IgD-negative memory B cell (primary cell): ENCODE data around the gene FAM81A. TPM values are rescaled to one million over a fixed set of nuclear protein-coding genes. Genes with fewer than 3 reads are reported as not detected.
"Not testable (repeated sequence)": the region's sequence is repeated elsewhere in the genome, so short reads cannot be mapped to it uniquely, and the experiment has no call there.

Source experiments
- H3K27ac Mint-ChIP-seq, 3 donors: one replicate each; pipeline ENCODE4 v1.8.0; 2020 to 2022; ENCODE audit warnings: mild to moderate bottlenecking in 3 of 3, mixed read lengths in 3 of 3, moderate library complexity in 1 of 3
- H3K27me3 Mint-ChIP-seq: one replicate; pipeline ENCODE4 v1.8.0; 2021; ENCODE audit warnings: mixed read lengths
- H3K36me3 Mint-ChIP-seq: one replicate; pipeline ENCODE4 v1.8.0; 2020; ENCODE audit warnings: mild to moderate bottlenecking, mixed read lengths
- H3K4me1 Mint-ChIP-seq, 3 donors: one replicate each; pipeline ENCODE4 v1.8.0; 2020 to 2022; ENCODE audit warnings: mixed read lengths in 3 of 3, mild to moderate bottlenecking in 1 of 3
- H3K4me3 Mint-ChIP-seq, 4 donors: one replicate each; pipeline ENCODE4 v1.8.0; 2020 to 2022; ENCODE audit warnings: mild to moderate bottlenecking in 4 of 4, mixed read lengths in 4 of 4, moderate library complexity in 3 of 4
- H3K9me3 Mint-ChIP-seq, 3 donors: one replicate each; pipeline ENCODE4 v1.8.0; 2020 to 2021; ENCODE audit warnings: mixed read lengths in 3 of 3, mild to moderate bottlenecking in 1 of 3
- polyA plus RNA-seq: library from polyadenylated mRNA; unstranded; fragments of 300-500 nt; fragmentation: Illumina TruSeq; gene quantifications from one replicate; pipeline ENCODE4 v1.2.3, GENCODE V29; 2021

Gene FAM81A
- polyA plus RNA-seq, result 0.26 TPM

DNA sequence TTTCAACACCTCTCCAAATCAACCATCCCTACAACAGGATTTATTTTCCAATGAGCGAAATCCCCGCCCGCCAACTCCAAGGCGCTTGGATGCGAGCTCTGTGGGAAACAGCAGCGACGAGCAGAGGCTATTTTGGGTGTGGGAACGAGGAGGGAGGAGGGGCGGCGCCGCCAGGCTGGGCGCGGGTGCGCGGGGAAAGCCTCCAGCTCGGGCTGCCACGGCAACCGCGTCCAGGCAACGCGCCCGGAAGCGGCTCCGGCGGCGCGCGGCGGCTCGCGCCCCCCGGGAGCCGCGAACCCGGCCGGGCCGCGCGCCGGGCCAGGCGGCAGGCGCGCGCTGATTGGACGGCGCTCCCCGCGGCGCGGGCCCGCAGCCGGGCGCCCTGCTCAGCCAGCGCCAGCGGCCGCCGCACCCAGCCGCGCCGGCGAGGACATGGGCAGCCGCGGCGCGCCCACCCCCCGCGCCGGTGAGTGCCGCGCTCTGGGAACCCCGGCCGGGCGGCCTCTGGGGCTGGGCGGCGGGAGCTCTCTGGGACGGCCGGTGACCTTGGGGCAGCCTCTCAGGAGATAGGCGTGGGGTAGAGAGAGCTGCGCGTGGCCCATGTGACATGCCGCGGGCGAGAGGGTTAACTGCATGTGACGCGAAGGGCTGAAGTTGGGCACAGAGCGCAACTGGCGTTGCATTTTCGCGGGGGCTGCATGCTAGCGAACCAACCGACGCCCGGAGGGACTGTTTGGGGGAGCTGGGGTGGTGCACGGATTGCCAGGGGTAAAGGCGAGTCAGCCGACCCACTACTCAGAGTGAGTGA is at the start of gene FAM81A:
Gene FAM81A (plus strand): TSS at position 370 of the 808 bp plus-strand sequence. CDS start 20,441 bp downstream, outside the sequence.
- H3K9me3 Mint-ChIP-seq, result no peaks in the 10 kb centered on the region
- peaks cover 5% of the 10 kb centered on the region for H3K36me3 Mint-ChIP-seq
- H3K4me1 Mint-ChIP-seq, result peaks cover 14 to 27% (median 20%) of the 10 kb centered on the region in 3 donors
- peak within 1 kb of the TSS; percentile 87 to 96 (median 92) for H3K4me3 Mint-ChIP-seq
- H3K27ac Mint-ChIP-seq, result peak within 1 kb of the TSS; percentile 68 to 86 (median 71)
- H3K27me3 Mint-ChIP-seq, result peaks cover 27% of the 10 kb centered on the region

DNA sequence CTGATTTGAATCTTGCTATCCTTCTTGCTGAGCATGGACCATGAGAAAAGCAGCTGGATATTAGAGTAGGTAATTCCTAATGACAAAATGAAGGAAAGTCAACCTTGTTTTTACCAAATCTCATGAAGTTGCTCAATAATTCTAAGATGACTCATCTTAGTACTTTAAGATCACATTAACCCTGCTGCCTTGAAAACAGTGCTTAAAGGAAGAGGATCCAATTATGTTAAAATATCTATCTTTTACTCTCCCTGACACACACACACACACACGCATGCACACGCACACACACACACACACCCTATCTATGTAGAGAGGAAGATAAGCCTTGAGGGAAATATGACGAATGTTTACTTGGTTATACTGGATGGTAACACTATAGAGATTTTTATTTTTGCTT is 49.3 kb upstream of the FAM81A start:
- H3K4me3 Mint-ChIP-seq, result no peak overlapping the region
- no peaks in the 10 kb centered on the region for H3K27me3 Mint-ChIP-seq
- H3K4me1 Mint-ChIP-seq, result peaks cover 0 to 9% (median 4%) of the 10 kb centered on the region in 3 donors
- H3K9me3 Mint-ChIP-seq, result peaks cover 0 to 2% (median 0%) of the 10 kb centered on the region in 3 donors
- peaks cover 1% of the 10 kb centered on the region for H3K36me3 Mint-ChIP-seq
- no peak overlapping the region for H3K27ac Mint-ChIP-seq

DNA sequence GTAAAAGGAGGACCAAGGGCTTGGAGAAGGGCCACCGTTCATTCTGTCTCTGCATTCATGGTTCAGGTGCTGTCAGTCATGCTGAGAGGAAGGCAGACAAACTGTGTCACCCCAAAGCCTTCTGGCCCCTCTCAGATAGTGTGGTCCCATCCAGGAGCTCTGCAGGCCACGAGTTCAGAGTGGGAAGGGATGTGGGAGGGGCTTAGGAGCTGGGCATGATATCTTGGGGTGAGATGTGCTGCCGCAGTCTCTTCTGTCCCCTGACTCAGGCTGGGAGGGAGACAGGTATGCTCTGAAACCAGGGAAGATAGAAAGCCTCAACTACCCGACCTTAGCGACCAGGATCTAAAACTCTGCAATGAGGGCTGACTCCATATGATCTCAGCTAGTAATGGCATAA is 45.7 kb upstream of the FAM81A start:
- no peak overlapping the region for H3K27ac Mint-ChIP-seq
- no peak overlapping the region for H3K4me3 Mint-ChIP-seq
- no peaks in the 10 kb centered on the region for H3K27me3 Mint-ChIP-seq
- H3K4me1 Mint-ChIP-seq, result peaks cover 10 to 16% (median 11%) of the 10 kb centered on the region in 3 donors
- H3K36me3 Mint-ChIP-seq, result peaks cover 3% of the 10 kb centered on the region
- peaks cover 0 to 2% (median 0%) of the 10 kb centered on the region in 3 donors for H3K9me3 Mint-ChIP-seq

DNA sequence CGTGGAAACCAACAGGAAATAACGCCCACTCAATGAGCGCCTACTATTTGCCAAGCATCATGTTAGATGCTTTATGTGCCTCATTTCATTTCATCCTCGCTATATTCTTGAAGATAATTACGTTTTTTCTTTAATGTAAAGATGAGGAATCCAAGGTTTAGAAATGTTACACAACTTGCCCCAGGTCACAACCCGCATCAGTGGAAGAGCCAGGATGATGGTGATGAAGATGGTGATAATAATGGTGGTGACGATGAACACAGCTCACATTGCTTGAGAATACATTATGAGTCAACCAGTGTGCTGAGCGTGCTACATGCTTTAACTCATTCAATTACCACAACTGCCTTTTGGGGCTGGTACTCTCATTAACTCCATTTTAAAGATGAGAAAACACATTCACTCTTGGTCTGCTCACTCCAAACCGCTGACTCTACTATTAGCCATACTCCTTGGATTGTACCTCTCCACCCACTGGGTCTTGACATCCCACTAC is 43.8 kb upstream of the FAM81A start:
- peaks cover 0 to 2% (median 0%) of the 10 kb centered on the region in 3 donors for H3K9me3 Mint-ChIP-seq
- no peak overlapping the region for H3K27ac Mint-ChIP-seq
- H3K36me3 Mint-ChIP-seq, result peaks cover 3% of the 10 kb centered on the region
- H3K4me1 Mint-ChIP-seq, result peaks cover 17 to 24% (median 22%) of the 10 kb centered on the region in 3 donors
- no peaks in the 10 kb centered on the region for H3K27me3 Mint-ChIP-seq
- H3K4me3 Mint-ChIP-seq, result no peak overlapping the region

DNA sequence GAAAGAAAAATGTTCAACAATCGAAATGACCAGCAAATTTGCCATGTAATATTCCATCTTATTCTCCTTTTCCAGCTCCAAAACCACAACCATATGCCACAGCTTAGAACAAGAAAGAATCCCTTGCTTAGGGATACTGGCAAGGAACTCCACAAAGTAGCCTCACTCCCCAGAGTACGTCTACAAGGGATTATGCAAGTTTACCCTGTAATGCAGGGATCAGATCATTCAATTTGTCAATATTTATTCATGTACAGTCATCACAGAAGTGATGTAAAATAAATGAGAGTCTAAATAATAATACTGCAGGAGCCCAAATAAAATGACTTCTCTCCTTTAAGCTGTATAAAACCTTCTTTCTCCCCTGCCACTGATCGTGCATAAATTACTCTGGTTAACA is 41.8 kb upstream of the FAM81A start:
- H3K4me1 Mint-ChIP-seq, result peaks cover 26 to 39% (median 35%) of the 10 kb centered on the region in 3 donors
- peaks cover 3% of the 10 kb centered on the region for H3K36me3 Mint-ChIP-seq
- peak overlapping the region in 1 of 4 donors; percentile 79 for H3K4me3 Mint-ChIP-seq
- no peaks in the 10 kb centered on the region for H3K27me3 Mint-ChIP-seq
- no peaks in the 10 kb centered on the region for H3K9me3 Mint-ChIP-seq
- H3K27ac Mint-ChIP-seq, result no peak overlapping the region

DNA sequence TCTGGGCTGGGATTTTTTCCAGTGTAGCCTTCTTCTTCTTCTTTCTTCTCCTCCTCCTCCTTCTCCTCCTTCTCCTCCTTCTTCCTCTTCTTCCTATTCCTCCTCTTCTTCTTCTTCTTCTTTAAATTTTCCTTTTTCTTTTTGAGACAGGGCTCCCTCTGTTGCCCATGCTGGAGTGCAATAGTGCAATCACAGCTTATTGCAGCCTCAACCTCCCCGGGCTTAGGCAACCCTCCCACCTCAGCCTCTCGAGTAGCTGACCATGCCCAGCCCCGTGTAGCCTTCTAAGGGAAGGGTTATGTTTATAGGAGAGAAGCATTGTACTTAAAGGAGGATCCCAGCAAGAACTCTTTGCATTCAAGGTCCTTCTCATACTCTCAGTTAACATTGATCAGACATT is 41.3 kb upstream of the FAM81A start:
- H3K27ac Mint-ChIP-seq, result no peak overlapping the region
- H3K36me3 Mint-ChIP-seq, result peaks cover 3% of the 10 kb centered on the region
- peak overlapping the region in 2 of 4 donors; percentile 50 to 58 for H3K4me3 Mint-ChIP-seq
- H3K27me3 Mint-ChIP-seq, result no peaks in the 10 kb centered on the region
- H3K9me3 Mint-ChIP-seq, result no peaks in the 10 kb centered on the region
- peaks cover 30 to 43% (median 38%) of the 10 kb centered on the region in 3 donors for H3K4me1 Mint-ChIP-seq

DNA sequence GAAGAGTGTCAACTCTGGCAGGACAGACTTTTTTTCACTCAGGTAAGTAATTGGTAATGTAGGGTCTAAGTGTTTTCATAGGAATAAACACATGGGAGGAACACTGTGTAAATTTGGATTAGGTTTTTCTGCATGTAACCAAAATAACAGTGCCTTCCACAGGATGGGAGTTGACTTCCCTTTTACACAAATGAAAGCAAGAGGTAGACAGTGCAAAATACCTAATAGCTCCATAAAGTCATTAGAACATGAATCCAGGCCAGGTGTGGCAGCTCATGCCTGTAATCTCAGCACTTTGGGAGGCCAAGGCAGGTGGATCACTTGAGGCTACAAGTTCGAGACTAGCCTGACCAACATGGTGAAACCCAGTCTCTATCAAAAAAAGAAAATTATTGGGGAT is 39.8 kb upstream of the FAM81A start:
- H3K4me3 Mint-ChIP-seq, result peak overlapping the region in 2 of 4 donors; percentile 10 to 83
- H3K9me3 Mint-ChIP-seq, result no peaks in the 10 kb centered on the region
- peaks cover 32 to 41% (median 37%) of the 10 kb centered on the region in 3 donors for H3K4me1 Mint-ChIP-seq
- H3K27me3 Mint-ChIP-seq, result no peaks in the 10 kb centered on the region
- peaks cover 2% of the 10 kb centered on the region for H3K36me3 Mint-ChIP-seq
- H3K27ac Mint-ChIP-seq, result peak overlapping the region in 1 of 3 donors; percentile 59

DNA sequence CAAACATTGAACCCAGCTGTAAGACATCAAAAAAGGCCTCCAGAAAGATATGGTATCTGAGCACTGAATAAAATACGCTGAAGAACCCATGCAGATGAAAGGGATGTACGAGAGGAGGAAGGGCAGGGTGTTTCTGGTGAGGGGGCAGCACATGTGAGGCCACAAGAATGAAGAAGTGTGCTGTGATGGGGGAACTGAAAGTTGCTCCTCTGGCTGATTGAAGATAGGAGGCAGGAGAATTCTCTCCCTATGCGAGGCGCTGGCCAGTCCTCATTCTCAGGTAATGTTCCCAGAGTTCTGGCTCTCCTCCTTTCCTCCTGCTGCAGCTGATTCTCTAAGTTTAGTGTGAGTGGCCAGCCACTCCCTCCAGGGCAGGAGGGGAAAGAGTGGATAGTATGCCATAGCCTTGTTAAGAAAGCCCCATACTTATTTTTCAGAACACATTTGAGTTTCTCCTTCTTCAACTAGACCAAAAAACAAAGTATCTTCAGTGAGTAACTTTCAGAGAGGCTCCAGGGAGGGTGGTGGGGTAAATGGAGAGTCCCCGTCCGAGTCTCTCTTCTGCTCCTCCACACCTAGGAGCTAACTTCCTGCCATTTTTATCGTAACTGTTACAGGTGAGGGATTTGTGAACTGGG is 38.4 kb upstream of the FAM81A start:
- Mint-ChIP-seq H3K36me3 (no peaks in the 10 kb centered on the region), H3K27me3 (no peaks in the 10 kb centered on the region), H3K4me3 (peak overlapping the region; percentile 15 to 83 (median 72)), H3K27ac (peak overlapping the region; percentile 36 to 94 (median 38)), H3K9me3 (no peaks in the 10 kb centered on the region), H3K4me1 (peaks cover 32 to 39% (median 33%) of the 10 kb centered on the region in 3 donors)

DNA sequence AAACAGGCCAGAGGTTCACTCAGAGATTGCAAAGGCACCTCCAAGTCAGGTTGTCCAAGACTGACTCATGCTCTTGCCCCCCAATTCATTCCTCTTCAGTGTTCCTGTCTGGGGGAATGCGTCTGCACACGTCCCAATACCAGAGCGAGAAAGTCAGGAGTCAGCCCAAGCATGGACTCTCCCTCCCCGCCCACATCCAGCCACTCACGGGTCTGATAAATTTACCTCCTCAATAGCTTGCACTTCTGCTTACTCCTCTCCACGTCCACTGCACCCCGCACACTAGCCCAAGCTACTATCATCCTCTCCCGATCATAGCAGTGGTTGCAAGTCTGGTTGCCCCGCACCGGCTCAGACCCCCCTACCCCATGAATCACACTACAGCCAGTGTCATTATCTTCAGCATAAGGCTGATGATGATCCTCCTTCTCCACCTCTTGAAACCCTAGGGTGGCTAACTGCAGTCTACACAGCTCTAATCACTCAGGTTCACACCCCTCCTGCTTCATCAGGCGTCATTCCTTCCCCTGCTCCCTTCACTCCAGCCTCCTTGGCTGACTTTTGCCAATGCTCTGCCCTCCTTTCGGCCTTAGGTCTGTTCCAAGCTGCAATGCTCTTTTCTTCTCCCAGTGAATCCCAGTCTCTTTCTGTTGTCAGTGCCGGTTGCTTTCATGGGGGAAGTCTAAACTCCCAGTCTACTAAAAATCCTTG is 37.7 kb upstream of the FAM81A start:
- Mint-ChIP-seq H3K27ac (peak overlapping the region; percentile 36 to 94 (median 38)), H3K36me3 (no peaks in the 10 kb centered on the region), H3K4me1 (peaks cover 32 to 41% (median 38%) of the 10 kb centered on the region in 3 donors), H3K27me3 (no peaks in the 10 kb centered on the region), H3K9me3 (no peaks in the 10 kb centered on the region), H3K4me3 (peak overlapping the region; percentile 15 to 83 (median 72))

DNA sequence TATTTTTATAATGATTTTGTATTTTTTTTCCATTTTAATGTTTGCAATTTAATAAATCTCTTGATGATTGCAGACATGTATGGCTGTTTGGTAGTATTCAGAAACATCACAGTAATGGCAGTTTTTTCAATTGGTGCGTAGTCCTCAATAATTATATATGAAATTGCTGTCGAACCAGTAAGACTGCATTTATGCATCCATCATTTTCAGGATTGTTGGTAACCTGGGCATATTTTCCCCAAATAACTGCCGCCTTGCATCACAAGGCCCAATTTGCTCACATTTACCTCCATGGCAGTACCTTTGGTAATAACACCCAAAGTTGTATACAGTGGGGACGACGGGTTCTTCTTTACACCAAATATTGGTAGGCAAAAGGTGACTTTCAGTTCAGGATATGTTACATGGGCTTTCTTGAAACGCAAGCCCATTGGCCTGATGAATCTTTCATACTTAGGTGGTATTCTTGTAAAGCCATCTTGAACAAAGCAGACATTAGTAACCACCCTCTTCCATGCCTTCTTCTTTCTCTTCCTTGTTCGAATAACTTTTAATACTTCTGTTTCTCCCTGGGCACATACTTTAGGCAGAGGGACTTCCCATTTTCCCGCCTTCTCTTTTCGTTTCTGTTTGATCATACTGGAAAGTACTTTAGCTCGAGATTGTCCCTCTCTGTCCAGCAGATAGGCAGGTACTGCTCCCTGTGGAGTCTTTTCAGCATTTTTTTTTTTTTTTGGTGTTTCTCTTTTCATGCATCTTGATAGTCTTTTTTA is 36.7 kb upstream of the FAM81A start:
- H3K9me3 Mint-ChIP-seq, H3K36me3 Mint-ChIP-seq, H3K27me3 Mint-ChIP-seq: not testable (repeated sequence)
- Mint-ChIP-seq H3K4me3 (peak overlapping the region in 1 of 4 donors; percentile 88), H3K27ac (peak overlapping the region in 2 of 3 donors; percentile 8 to 36), H3K4me1 (peaks cover 36 to 47% (median 40%) of the 10 kb centered on the region in 3 donors)

DNA sequence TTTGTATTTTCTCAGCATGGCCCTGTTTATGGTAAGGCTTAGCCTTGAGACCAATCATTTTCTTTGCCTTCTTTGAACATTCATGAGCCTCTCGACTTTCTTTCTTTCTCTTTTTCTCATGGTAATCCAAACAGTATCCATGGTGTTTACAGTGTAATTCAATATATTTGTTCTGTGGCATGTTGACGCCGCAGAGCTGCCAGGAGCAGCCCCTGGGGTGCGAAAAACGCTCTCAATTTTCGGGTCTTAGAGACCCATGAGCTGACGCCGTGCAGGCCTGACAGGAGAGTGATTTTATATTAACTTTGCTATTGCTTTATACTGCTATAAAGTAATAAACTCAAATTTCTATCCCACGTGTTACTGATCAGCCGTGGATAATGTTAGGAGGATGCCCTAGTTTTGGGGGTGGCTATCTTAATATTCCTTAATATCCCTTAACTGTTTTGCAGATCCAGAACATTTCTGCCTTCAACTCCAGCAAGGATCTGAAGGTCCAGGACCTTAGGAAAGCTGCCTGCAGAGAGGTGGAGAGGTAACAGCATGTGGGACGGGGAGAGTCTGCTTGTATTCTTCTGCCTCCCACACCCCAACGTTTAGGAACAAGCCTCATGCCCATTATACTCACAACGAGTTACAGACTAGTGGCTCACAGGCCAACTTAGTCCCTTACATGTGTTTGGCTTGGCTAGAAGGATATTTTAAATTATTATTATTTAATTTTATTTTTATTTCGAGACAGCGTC is 36.0 kb upstream of the FAM81A start:
- Mint-ChIP-seq H3K4me1 (peaks cover 40 to 51% (median 41%) of the 10 kb centered on the region in 3 donors), H3K9me3 (no peaks in the 10 kb centered on the region), H3K4me3 (peak overlapping the region in 1 of 4 donors; percentile 88), H3K27ac (peak overlapping the region in 1 of 3 donors; percentile 36), H3K27me3 (no peaks in the 10 kb centered on the region), H3K36me3 (no peaks in the 10 kb centered on the region)

DNA sequence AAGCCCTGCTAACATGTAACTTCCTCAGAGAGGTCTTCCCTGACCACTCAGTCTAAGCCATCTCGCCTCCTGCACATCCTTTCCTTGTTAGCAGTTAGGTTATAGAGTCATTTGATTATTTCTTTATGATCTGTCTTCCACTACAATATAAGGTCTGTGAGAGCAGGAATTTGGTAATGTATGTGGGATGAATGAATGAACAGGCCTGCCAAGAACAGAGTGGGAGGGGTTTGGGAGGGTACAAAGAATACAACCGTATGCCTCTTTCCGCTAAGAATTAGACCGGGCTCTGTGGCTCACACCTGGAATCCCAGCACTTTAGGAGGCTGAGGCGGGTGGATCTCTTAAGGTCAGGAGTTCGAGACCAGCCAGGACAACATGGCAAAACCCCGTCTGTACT is 32.9 kb upstream of the FAM81A start:
- peak overlapping the region in 1 of 4 donors; percentile 23 for H3K4me3 Mint-ChIP-seq
- no peaks in the 10 kb centered on the region for H3K9me3 Mint-ChIP-seq
- peaks cover 33 to 35% (median 35%) of the 10 kb centered on the region in 3 donors for H3K4me1 Mint-ChIP-seq
- peak overlapping the region in 1 of 3 donors; percentile 64 for H3K27ac Mint-ChIP-seq
- no peaks in the 10 kb centered on the region for H3K36me3 Mint-ChIP-seq
- no peaks in the 10 kb centered on the region for H3K27me3 Mint-ChIP-seq

DNA sequence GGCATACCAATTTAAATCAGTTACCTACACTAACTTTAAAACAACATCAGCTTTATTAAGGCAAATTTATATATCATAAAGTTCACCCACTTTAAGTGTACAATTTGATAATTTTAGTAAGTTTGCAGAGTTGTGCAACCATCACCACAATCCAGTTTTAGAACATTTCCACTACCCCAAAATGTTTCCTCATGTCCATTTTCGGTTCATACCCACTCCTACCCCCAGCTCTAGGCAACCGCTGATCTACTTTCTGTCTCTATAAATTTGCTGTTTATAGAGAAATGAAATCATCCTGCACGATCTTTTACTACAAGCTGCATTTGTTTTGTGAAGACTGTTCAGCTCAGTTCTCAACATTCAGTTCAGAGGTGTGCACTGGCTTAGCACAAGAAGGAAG is 31.5 kb upstream of the FAM81A start:
- Mint-ChIP-seq H3K27me3 (no peaks in the 10 kb centered on the region), H3K36me3 (no peaks in the 10 kb centered on the region), H3K4me3 (peak overlapping the region; percentile 15 to 85 (median 67)), H3K9me3 (no peaks in the 10 kb centered on the region), H3K27ac (peak overlapping the region in 1 of 3 donors; percentile 2), H3K4me1 (peaks cover 30 to 41% (median 34%) of the 10 kb centered on the region in 3 donors)
